Anterior cingulate cortex (tissue), 58 donors: ENCODE data around the gene OBSCN.

Experiments
- DNase-seq, 58 donors: peaks; one replicate each; lab custom pipeline; 2025; lab: John Stamatoyannopoulos, UW

Gene OBSCN

DNA sequence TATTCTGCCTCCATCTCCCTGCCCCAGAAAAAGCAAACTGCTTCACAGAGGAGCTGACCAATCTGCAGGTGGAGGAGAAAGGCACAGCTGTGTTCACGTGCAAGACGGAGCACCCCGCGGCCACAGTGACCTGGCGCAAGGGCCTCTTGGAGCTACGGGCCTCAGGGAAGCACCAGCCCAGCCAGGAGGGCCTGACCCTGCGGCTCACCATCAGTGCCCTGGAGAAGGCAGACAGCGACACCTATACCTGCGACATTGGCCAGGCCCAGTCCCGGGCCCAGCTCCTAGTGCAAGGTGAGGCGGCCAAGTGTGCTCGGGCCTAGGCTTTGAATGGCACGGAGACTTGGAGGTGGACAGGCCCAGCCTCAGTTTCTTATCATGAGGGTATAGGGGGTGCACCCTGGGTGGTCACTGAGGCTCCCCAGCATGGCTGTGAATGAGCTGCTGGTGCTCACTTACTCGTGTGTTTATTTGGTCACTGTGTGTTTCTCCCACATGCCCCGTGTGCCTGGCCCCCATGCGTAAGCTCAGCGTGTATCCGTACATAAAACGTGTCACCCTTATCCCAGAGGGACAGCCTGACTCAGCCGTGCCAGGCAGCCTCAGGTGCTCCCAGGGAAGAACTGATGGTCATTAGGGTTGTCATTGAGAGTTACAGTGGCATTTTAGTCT, 75.8 kb downstream of the OBSCN start:
- no peak for DNase-seq

DNA sequence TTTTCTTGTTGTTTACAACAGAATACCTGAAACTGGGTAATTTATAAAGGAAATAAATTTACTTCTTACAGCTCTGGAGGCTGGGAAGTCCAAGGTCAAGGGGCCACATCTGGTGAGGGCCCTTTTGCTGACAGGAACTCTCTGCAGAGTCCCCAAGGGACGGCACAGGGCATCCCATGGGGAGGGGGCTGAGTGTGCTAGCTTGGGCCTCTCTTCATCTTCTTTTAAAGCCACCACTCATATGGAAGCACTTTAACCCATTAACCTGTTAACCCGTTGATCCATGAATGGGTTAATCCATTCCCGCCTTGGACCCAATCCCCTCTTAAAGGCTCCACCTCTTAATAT, 76.3 kb downstream of the OBSCN start:
- no peak for DNase-seq

DNA sequence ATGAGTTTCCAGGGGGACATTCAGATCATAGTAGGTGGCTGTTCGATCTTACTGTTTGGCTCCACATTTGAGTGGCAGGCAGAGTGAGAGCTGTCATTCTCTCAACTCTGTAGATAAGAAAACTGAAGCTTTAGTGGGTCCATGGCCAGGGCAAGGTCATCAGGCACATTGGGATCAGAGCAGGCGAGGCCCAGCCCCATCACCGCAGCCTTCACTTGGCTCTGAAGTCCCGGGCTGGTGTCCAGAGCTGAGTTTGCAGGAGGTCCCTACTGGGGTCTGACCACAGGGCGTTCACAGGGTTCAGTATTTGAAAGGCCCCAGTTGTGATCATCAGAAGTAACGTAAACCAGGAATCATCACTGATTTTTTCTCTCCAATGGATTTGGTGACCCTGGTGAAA, 76.7 kb downstream of the OBSCN start:
- no peak for DNase-seq

DNA sequence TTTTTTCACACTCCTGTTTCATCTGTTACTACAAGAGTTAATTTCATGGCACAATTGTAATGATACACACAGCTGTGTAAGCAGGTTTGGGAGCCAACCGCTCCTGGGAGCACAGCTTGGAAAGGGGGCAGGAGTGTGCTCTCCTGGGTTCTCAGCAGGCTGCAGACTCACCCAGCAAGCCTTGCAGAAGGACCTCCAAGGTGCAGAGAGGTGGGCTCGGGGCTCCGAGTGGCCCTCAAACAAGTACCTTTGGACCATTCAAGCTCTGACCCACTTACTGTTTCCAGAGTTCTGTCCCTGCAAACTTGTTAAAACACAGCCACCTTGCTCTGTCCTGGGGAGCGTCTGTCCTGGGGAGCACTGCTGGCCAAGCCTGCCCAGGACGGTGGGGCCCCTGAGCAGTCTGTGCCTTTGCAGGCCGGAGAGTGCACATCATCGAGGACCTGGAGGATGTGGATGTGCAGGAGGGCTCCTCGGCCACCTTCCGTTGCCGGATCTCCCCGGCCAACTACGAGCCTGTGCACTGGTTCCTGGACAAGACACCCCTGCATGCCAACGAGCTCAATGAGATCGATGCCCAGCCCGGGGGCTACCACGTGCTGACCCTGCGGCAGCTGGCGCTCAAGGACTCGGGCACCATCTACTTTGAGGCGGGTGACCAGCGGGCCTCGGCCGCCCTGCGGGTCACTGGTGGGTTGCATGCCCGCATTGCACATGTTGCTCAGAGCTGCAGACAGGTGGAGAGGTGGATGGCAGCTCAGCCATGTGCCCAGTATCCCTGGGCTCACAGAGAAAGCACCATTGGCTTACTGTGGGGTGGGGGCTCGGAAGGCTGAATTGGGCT, 78.0 kb downstream of the OBSCN start:
- DNase-seq = no peak

DNA sequence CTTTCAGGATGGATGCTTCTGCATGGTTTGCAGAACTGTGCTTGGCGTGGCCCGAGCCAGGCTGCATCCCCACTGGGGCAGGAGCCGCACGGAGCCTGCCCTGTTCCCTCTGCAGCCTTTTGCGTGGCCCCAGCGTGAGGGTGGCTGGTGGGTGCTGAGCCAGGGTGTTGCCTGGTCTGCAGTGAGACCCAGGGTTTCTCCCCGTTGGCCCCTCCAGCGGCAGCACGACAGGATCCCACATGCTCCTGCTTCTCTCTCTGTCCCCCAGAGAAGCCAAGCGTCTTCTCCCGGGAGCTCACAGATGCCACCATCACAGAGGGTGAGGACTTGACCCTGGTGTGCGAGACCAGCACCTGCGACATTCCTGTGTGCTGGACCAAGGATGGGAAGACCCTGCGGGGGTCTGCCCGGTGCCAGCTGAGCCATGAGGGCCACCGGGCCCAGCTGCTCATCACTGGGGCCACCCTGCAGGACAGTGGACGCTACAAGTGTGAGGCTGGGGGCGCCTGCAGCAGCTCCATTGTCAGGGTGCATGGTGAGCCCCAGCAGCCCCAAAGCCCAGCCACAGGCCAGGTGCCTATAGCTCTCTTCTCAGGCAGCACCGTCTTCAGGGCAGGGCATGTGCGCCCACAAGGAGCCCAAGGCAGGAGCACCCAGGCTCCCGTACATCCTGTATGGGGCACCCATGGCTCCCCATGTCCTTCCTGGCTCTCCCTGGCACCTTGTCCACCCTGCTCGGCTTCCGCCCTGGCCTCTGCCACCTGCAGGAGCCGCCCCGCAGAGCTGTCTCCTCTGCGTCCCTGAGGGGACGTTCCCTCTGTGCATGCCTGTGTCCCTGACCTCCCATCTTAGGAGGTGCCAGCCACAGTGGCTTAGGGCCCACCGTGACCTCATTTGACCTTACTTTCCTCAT, 78.9 kb downstream of the OBSCN start:
- DNase-seq = no peak

DNA sequence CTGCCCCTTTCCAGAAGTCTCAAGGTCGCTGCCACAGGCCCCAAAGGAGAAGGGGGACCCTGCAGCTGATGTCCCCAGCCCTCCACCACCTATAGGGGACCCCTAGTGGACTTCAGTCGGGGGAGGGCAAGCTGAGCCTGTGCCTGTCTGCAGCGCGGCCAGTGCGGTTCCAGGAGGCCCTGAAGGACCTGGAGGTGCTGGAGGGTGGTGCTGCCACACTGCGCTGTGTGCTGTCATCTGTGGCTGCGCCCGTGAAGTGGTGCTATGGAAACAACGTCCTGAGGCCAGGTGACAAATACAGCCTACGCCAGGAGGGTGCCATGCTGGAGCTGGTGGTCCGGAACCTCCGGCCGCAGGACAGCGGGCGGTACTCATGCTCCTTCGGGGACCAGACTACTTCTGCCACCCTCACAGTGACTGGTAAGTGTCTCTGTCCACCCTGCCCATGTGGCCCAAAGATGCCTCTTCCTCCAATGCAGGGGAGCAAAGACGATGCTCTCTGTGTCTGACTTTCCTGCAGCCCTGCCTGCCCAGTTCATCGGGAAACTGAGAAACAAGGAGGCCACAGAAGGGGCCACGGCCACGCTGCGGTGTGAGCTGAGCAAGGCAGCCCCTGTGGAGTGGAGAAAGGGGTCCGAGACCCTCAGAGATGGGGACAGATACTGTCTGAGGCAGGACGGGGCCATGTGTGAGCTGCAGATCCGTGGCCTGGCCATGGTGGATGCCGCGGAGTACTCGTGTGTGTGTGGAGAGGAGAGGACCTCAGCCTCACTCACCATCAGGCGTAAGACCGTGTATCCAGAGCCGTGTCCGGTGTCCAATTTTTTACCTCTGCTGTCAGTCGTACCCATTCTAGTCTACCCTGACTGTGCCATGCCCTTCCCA, 79.9 kb downstream of the OBSCN start:
- DNase-seq = no peak

DNA sequence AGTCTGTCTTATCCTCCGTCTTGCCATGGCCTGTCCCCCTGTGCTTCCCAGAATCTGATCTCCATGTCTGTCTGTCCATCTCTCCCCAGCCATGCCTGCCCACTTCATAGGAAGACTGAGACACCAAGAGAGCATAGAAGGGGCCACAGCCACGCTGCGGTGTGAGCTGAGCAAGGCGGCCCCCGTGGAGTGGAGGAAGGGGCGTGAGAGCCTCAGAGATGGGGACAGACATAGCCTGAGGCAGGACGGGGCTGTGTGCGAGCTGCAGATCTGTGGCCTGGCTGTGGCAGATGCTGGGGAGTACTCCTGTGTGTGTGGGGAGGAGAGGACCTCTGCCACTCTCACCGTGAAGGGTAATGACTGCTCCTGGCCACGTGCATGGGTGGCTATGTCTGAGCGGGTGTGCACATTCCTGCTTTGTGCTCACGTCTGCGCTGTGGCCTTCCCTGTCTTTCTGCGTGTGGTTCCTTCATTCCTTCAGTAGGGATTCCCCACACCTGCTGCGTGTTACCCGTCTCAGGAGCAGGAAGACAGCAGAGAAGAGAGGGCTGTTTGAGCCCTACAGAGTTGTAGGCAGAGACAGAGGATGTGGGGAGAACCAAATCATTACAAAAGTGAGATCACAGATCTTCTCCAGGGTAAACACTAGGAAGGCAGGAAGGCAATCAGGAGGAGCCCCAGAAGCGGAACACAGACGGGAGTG, 80.8 kb downstream of the OBSCN start:
- no peak for DNase-seq

DNA sequence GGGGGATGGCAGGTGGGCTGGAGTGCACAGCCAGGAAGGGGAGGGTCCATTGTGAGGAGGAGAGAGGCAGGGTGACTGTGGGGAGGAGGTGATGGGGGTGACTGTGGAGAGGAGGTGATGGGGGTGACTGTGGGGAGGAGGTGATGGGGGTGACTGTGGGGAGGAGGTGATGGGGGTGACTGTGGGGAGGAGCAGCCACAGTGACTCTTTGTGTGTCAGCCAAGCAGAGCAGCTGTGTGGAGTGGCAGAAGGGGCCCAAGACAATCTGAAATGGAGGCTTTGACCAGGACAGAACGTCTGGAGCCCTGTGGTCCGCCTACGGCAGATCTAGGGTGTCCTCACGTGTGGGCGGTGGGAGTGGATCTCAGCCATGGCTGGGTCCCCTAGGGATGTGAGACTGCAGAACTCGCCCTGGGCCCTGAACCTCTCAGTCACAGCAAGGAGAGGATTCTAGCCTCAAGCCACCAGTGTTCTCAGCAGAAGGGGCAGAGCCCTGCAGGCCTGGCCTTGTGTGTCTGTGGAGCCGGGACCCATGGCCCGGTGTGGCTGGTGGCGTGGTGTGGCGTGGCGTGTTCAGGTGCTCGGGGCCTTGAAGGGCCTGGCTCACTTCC, 81.5 kb downstream of the OBSCN start:
- no peak for DNase-seq

DNA sequence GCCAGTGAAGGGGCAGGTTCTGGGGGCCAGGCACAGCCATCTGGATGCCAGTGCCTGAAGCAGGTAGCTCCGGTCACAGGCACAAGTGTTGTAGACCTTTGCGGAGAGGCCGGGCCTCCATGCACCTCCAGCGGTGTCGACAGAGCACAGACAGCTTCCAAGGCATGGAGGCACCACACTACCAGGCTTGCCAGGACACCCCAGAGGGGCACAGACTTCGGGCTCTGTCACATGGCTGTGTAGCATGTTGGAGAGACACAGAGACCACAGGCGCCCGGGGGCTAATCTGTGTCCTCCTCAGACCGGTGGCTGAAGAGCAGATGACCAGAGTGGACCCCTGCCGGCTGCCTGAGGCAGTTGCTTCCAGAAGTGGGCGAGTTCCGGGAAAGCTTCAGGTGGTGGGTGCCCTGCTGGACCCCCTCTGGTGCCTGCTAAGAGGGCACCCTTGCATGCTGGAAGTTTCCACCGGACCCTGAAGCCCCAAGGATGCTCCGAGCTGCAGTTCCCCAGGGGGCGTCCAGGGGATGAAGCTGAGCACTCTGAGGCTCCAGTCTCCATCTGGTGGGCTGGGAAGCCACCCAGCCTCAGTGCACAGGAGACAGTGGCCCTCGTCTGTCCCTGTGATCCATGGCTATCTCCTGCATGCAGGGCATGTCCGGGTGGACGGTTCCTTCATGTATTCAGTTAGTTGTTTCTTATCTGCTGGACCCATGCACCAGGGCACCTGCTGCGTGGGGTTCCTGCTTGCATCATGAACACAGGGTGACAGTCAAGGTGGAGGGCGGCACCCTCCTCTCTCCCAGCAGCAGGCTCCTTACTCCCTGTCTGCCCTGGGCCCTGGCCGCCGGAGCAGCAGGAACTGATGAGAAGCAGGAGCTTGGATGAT, 82.4 kb downstream of the OBSCN start:
- no peak for DNase-seq

DNA sequence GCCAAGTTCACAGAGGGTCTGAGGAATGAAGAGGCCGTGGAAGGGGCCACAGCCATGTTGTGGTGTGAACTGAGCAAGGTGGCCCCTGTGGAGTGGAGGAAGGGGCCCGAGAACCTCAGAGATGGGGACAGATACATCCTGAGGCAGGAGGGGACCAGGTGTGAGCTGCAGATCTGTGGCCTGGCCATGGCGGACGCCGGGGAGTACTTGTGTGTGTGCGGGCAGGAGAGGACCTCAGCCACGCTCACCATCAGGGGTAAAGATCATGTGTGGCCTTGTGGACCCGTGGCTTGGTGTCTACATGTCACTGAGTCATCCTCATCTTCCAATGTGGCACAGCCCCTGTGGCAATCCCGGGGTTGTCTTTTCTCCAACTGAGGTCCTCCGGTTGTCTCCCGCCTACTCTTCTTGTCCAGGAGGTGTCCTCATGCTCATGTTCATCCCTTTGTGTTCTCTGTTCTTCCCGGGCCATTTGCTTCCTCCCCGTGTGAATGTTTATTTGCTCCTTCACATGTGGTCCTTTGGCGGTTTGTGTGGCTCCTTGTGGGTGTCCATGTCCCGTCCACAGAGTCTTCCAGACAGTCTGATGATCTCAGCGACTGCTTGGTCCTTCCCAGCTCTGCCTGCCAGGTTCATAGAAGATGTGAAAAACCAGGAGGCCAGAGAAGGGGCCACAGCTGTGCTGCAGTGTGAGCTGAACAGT, 84.2 kb downstream of the OBSCN start:
- DNase-seq = no peak

DNA sequence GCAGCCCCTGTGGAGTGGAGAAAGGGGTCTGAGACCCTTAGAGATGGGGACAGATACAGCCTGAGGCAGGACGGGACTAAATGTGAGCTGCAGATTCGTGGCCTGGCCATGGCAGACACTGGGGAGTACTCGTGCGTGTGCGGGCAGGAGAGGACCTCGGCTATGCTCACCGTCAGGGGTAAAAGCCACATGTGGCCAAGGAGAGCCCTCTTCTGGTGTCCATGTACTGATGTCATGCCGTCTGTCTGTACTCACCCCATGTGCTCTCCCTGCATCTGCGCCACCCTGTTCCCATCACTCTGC, 84.7 kb downstream of the OBSCN start:
- DNase-seq = no peak

DNA sequence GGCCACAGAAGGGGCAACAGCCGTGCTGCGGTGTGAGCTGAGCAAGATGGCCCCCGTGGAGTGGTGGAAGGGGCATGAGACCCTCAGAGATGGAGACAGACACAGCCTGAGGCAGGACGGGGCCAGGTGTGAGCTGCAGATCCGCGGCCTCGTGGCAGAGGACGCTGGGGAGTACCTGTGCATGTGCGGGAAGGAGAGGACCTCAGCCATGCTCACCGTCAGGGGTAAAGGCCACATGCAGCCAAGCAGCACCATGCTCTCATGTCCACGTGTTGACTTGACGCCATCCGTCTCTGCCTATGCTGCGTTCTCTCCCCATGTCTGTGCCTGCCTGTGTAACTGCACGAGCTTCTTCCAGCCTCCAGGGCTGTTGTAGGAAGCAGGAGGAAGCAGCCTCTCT, 85.5 kb downstream of the OBSCN start:
- DNase-seq = no peak

DNA sequence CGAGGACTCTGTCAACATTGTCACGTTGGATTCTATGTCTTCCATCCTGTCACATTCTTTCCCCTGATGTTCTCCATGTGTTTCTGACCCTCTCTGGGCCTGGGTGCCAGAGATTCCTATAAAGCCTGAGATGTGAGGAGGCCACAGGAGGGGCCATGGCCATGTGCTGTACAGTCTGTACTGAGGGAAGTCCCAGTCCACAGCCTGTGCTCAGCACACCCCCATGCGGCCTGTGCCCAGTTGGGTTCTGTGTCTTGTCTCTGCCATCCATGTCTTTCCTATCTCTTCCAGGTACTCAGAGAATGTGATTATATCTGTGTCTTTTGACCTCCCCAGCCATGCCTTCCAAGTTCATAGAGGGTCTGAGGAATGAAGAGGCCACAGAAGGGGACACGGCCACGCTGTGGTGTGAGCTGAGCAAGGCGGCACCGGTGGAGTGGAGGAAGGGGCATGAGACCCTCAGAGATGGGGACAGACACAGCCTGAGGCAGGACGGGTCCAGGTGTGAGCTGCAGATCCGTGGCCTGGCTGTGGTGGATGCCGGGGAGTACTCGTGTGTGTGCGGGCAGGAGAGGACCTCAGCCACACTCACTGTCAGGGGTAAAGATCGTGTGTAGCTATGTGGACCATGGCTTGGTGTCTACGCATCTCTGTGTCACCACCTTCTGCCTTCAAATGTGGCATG, 86.1 kb downstream of the OBSCN start:
- DNase-seq = no peak

DNA sequence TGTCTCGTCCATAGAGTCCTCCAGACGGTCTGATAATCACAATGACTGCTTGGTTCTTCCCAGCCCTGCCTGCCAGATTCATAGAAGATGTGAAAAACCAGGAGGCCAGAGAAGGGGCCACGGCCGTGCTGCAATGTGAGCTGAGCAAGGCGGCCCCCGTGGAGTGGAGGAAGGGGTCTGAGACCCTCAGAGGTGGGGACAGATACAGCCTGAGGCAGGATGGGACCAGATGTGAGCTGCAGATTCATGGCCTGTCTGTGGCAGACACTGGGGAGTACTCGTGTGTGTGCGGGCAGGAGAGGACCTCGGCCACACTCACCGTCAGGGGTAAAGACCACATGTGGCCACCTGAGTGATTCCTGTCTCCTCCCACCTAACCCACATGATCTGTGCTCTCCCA, 86.9 kb downstream of the OBSCN start:
- DNase-seq = no peak

DNA sequence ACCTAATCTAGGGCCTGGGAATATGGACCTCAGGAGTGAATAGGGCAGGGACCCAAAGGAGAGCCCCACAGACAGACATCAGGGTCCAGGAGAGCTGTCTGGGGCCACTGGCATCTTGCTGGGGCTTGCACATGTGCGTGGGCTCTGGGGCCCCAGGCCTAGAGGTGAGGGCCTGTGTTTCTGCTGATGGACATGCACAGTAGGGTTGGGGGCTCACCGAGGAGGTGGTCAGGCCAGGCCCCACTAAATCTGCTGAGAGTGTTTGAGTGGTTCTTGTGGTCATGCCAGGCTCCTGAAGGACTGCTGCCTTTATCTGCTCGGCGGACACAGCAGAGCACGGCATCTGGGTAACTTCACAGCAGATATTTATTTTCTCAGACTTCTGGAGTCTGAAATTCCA, 87.4 kb downstream of the OBSCN start:
- no peak for DNase-seq

DNA sequence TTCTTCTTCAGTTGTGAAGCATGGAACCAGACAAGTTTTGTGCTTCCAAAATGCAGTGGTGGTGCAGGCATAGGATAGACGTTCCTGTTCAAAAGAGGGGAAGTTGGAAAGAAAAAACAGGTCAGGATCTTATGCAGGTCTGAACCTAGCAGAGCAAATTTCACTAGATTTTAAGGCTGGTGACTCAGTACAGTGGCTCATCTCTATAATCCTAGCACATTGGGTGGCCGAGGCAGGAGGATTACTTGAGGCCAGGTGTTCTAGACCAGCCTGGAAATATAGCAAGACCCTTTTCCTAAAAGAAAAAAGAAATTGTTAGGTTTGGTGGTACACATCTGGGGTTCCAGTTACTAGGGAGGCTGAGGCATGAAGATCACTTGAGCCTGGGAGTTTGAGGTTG, 88.1 kb downstream of the OBSCN start:
- DNase-seq = no peak

DNA sequence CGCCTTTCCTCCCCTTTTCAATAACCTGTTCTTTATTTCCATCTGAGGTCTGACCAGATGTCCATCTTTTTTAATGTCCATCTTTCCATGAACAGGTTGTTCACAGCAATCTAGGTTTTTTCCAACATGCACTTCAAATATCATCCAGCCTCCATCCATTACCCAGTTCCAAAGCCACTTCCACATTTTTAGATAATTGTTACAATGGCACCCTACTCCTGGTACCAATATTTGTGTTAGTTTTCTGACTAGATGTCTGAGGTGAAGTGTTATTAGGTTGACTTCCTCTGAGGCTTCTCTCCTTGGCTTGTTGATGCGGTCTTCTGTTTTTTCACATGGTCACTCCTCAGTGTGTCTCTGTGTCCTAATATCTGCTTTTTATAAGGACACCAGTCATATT, 89.4 kb downstream of the OBSCN start:
- no peak for DNase-seq
